HG03558 (cell line): ENCODE measurements around the gene EIF4A3.

Source experiments
- ATAC-seq: cut with Tn5 transposase; IDR thresholded peaks from one replicate; pipeline ENCODE4 v1.9.1; 2021; ENCODE audit warnings: moderate number of reproducible peaks; ENCODE audit not compliant: unreplicated experiment; ENCODE audit errors: extremely low read depth

The EIF4A3 gene

DNA sequence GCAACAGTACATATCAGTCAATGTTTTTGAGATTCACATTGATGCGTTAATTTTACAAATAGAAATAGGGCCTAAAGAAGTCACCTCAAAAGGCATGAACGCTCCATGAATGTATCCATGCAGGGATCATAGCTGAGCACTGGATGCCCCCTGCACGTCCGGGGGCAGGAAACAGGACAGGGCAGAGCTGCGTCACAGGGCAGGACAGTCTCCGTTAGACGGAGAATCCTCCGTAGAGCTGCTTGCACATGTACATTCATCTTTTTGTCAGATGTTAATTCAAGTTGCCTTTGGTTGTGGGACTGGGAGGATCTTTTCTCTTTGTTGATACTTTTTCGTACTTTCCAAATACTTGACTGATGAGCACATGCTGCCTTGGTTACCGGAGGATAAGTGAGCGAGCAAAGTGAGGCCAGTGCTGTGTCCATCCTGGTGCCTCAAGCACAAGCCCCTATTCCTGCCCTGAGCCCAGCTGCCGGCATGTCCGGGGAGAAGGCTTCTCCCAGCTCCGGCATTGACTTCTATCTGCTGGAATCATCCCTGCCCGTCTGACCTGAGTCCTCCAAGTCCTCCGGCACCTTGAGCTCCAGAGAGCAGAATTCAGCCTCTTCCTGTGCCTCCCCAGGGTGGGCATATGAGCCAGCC, 30.5 kb downstream of the EIF4A3 start:
- ATAC-seq = no peak

DNA sequence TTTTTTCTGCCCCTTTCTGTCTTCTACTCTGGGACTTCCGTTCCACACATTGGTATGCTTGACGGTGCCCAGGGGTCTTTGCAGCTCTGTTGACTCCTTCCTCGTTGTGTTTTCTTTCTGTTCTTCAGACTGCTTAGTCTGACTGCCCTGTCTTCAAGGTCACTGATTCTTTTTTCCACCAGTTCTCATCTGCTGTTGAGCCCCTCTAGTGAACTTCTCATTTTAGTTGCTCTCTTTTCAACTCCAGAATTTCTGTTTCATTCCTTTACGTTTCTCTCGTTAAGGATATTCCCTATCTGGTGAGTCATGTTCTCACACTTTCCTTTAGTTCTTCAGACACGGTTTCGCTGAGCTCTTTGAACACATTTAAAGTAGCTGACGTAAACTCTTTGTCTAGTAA, 31.8 kb downstream of the EIF4A3 start:
- no peak for ATAC-seq

DNA sequence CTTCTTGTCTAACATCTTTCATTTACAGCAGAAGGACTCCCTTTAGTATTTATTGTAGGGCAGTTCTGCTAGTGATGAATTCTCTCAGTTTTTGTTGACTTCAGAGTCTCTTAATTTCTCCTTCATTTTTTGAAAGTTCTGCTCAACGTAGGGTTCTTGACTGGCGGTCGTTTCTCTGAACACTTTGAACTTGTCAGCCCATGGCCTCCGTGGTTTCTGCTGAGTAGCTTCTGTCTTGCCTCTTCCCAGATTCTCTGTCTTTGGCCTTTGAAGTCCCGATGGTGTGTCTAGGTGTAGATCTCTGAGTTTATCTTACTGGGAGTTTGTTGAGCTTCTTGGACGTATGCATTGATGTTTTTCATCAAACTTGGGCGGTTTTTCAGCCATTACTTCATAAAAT, 32.2 kb downstream of the EIF4A3 start:
- ATAC-seq = no peak

DNA sequence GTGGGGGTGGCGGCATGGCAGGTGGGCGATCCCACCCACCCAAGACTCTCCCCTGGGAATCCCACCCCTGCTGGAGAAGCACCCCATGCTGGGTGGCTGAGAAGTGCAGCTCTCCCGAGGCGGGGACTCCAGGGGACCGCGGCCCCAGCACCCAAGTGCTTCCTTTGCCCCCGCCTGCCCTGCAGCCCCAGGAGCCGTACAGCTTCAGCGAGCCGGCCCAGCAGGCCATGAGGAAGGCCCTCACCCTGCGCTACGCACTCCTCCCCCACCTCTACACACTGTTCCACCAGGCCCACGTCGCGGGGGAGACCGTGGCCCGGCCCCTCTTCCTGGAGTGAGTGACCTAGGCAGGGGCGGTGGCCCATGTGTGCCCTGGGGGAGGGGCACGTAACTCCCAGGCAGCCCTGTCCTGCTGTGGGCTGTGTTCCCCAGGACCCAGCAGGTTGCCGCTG, 33.9 kb downstream of the EIF4A3 start:
- no peak for ATAC-seq

DNA sequence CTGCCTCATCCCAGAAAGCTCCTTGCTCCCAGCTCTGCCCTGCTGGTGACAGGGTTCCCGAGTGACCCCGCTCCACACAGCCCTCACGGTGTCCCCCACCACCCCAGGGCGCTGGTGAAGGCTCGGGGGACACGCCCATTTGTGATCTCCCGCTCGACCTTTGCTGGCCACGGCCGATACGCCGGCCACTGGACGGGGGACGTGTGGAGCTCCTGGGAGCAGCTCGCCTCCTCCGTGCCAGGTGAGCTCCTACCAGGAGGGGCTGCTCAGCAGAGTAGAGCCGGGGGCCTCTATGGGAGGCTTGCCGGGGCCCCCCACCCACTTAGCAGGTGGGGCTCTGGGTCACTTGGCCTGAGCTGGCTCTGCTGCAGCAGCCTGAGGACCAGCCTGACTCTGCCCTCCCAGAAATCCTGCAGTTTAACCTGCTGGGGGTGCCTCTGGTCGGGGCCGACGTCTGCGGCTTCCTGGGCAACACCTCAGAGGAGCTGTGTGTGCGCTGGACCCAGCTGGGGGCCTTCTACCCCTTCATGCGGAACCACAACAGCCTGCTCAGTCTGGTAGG, 34.4 kb downstream of the EIF4A3 start:
- ATAC-seq = no peak

DNA sequence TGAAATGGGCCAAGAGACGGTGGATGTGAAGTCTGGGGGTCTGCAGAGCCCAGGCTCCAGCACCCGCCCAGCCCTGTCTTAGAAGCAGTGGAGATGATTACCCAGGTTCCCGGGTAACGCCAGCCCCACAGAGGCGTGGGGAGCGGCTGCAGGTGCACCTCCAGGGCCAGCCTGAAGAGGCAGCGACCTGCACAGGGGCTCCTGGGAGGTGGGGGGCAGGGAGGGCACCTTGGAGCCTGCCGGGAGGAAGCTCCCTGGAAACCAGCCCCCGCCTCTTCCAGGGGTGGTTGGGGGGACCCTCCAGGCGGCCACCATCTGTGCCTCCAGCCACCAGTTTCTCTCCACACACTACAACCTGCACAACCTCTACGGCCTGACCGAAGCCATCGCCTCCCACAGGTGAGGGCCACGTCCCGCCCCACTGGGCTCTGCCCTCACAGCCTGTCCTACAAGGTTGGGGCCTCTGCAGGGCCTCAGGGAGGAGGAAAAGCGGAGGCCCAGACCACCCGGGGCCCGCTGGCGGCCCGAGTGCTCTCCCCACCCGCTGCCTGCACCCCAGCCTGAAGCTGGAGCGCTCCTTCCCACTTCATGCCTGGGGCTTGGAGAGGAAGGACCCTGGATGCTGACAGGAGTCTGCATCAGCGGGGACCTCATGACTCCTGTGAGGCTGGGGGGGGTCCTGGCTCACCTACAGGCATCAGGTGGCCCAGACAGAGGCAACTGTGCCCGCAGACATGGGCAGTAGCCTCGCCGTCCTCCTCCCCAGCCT, 35.0 kb downstream of the EIF4A3 start:
- no peak for ATAC-seq

DNA sequence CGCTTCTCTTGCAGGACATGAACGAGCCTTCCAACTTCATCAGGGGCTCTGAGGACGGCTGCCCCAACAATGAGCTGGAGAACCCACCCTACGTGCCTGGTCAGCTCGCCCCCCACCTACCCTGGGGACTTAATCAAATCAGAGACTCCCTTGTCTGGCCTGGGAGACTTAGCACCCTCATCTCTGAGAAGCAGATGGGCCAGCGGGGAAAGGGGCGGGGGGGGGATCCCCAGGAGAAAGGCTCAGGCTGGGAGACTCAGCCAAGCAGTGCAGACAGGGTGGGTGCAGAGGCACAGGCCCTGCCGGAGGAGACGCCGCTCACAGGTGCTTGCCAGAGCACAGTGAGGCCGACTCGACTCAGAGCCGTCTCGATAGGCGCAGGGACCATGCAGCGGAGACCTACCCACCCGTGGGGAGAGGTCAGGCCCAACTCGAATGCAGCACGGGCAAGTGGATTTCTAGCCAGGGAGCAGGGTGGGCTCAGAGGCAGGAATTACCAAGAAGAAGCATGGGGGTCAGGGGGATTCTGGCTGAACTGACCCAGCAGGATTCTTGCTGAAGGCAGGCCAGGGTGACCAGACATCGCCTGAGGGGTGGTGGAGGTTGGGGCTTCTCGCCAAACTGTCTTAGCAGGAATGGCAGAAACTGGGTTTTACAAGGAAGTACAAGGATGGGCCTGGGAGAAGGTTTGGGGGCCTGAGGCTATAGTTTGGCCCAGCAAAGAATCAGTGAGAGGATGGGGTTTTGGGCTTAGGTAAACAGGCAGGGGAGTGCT, 35.8 kb downstream of the EIF4A3 start:
- ATAC-seq = no peak

DNA sequence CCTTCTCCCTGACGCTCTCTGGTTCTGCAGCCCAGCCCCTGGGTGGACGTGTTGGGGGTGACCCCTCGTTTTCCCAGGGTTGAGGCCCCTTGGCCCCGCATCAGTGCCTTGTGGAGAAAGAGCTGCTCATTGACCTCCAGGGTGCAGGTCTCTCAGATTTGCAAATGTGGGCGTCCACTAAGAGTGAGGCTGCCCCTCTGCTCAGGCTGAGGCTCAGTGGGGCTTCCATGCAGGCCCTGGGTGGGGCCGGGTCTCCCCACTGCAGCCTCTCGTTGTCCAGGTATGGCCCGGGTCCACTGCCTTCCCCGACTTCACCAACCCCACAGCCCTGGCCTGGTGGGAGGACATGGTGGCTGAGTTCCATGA, 36.5 kb downstream of the EIF4A3 start:
- ATAC-seq = no peak

DNA sequence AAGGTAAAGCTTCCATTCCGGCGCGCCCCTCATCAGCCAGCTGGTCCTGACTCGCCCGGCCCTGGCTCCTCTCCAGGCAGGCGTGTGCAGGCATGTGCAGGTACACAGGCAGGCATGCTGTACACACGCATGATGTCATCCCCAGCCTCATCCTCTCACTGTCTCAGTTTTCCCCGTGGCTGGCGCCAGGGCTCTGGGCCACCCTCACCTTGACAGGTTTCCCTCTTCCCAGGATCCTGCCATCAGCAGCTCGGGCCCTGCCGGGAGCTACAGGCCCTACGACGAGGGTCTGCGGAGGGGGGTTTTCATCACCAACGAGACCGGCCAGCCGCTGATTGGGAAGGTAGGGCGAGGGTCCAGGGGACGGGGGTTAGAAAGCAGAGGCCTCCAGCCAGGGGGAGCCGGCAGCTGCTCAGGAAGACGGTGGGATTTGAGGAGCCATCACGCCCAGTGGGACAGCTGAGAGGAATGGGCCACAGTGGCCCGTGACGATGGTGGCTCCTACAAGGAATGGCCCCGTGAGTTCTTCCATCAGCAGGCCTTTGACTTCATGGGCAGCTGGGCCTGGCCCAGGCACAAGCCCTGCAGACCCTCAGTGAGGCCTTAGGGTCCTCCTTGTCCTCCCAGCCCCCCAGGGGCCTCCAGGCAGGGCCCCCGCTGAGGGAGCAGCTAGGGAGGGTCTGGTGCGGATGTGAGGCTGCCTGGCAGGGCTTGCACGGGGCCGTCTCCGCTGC, 37.0 kb downstream of the EIF4A3 start:
- no peak for ATAC-seq

DNA sequence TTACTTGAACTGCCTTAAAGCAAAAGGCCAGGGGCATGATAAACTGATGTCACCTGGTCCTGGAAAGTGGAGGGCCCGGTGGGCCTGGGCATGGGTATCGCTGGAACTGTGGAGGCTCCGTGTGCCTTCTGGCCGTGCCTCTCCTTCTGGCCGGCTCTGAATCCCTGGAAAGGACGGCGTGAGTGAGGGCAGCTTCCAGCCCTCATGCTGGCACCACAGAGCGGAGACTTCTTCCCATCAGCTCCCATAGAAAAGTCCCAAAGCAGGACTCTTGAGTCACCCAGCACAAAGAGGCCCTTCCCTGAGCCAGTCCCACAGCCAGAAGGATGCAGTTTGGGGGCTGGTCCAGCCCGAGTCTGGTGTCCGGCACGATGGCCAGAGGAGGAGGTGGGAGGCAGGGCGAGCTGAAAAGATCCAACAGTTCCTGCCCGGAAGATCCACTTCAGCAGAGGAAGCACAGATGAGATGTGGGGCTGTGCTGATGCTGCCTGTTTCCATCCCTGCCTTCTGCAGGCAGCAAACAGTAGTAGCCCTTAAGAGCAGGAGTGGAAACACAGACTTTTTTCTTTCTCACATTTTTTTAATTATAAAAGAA, 37.8 kb downstream of the EIF4A3 start:
- no peak for ATAC-seq

DNA sequence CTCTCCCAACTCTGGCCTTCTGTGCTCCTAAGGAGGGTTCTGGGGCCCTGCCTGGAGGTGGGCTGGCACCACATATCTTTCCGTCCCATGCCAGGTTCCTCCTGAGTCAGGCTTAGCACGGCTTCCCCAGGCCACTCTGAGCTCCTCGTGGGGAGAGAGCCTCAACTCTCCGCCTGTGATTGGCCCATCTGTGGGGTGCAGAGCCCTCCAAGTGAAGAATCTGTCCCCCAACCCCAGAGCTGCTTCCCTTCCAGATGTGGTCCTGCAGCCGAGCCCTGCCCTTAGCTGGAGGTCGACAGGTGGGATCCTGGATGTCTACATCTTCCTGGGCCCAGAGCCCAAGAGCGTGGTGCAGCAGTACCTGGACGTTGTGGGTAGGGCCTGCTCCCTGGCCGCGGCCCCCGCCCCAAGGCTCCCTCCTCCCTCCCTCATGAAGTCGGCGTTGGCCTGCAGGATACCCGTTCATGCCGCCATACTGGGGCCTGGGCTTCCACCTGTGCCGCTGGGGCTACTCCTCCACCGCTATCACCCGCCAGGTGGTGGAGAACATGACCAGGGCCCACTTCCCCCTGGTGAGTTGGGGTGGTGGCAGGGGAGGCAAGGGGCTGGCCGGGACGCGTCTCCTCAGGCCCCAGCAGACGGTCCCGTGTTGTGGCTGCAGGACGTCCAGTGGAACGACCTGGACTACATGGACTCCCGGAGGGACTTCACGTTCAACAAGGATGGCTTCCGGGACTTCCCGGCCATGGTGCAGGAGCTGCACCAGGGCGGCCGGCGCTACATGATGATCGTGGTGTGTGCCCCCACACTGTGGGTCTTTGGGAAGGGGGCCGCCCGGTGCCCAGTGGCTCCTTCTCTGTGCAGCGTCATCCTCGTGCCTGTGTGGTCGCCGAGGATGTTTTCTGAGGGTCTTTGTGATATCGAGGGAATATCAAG, 38.6 kb downstream of the EIF4A3 start:
- ATAC-seq = no peak

DNA sequence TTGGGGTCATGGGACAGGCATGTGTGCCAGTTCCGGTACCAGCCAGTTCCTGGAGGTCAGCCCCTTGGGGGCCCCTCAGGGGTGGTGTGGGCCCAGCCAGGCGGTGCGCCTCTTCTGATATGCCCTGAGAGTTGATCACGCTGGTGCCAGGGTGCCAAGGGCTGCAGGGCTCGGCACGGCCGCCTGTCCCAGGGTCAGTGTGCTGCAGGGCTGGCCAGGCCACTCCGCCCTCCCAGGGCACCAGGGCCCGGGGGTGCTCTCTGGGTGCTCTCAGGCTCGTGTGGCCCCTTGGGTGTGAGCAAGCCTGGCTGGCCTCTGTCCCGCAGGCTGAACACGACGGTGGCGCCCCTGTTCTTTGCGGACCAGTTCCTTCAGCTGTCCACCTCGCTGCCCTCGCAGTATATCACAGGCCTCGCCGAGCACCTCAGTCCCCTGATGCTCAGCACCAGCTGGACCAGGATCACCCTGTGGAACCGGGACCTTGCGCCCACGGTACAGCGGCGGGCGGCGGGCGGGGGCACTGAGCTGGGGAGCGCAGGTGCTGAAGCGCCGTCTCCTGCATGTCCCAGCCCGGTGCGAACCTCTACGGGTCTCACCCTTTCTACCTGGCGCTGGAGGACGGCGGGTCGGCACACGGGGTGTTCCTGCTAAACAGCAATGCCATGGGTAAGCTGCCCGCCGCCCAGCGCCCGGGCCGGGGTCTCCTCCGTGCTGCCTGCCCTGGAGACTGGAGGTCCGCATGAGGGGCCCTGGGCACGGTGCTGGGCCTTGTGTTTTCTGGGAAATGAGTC, 39.5 kb downstream of the EIF4A3 start:
- ATAC-seq = no peak

DNA sequence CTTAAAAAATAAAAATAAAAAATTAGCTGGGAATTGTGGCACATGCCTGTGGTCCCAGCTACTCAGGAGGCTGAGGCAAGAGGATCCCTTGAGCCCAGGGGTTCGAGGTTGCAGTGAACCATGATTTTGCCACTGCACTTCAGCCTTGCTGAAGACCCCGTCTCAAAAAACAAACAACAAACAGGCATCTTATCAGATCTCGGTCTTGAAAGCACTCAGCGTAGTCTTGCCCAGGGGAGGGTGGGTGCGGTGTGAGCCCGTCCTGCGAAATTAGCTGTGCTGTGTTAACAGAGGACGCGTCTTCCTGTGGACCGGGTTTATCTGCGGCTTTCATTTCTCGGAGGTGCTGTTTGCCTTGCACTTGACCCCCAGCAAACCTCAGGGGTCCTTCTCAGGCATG, 40.2 kb downstream of the EIF4A3 start:
- ATAC-seq = no peak

DNA sequence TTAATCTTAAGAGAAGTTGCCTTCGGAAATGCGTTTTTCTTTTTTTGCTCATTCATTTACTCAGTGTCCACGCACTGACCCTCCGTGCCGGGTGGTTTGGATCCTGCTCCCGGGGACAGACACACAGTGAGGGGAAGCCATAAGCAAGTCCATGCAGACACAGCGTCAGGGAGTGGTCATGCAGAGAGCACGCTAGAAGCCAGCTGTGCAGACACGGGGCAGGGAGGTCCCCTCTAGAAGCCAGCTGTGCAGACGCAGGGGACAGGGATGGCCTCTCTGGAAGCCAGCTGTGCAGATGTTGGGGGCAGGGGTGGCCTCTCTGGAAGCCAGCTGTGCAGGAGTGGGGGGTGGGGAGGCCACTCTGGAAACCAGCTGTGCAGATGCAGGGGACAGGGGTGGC, 40.8 kb downstream of the EIF4A3 start:
- no peak for ATAC-seq

DNA sequence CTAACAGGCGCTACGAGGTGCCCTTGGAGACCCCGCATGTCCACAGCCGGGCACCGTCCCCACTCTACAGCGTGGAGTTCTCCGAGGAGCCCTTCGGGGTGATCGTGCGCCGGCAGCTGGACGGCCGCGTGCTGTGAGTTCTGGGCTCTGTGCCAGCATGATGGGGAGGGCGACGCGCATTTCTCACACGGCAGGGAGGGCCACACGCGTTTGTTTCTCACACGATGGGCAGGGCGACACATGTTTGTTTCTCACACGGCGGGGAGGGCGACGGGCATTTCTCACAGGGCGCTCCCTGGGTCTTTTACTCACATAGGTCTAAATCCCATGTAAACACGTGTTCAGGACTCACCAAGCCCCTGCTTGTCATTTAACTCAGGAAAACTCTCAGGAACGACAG, 41.2 kb downstream of the EIF4A3 start:
- no peak for ATAC-seq

DNA sequence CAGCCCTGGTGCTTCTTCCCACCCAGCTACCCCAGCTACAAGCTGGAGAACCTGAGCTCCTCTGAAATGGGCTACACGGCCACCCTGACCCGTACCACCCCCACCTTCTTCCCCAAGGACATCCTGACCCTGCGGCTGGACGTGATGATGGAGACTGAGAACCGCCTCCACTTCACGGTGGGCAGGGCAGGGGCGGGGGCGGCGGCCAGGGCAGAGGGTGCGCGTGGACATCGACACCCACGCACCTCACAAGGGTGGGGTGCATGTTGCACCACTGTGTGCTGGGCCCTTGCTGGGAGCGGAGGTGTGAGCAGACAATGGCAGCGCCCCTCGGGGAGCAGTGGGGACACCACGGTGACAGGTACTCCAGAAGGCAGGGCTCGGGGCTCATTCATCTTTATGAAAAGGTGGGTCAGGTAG, 42.0 kb downstream of the EIF4A3 start:
- no peak for ATAC-seq

DNA sequence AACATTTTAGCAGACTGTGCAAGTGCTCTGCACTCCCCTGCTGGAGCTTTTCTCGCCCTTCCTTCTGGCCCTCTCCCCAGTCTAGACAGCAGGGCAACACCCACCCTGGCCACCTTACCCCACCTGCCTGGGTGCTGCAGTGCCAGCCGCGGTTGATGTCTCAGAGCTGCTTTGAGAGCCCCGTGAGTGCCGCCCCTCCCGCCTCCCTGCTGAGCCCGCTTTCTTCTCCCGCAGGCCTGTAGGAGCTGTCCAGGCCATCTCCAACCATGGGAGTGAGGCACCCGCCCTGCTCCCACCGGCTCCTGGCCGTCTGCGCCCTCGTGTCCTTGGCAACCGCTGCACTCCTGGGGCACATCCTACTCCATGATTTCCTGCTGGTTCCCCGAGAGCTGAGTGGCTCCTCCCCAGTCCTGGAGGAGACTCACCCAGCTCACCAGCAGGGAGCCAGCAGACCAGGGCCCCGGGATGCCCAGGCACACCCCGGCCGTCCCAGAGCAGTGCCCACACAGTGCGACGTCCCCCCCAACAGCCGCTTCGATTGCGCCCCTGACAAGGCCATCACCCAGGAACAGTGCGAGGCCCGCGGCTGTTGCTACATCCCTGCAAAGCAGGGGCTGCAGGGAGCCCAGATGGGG, 42.5 kb downstream of the EIF4A3 start:
- no peak for ATAC-seq
